Chondrocyte (in vitro differentiated cells): ENCODE data around the gene MAN2B1. TPM values are rescaled to one million over a fixed set of nuclear protein-coding genes. Genes with fewer than 3 reads are reported as not detected.
"Not testable (repeated sequence)": the region's sequence is repeated elsewhere in the genome, so short reads cannot be mapped to it uniquely, and the experiment has no call there.

Experiments used
- DNase-seq: peaks from one replicate; pipeline ENCODE4 v3.0.0; 2021; ENCODE audit warnings: mixed read lengths, low spot score
- H3K27ac Mint-ChIP-seq: one replicate; pipeline ENCODE4 v1.8.0; 2021; ENCODE audit warnings: mild to moderate bottlenecking, moderate library complexity, mixed read lengths; ENCODE audit not compliant: unreplicated experiment
- H3K27me3 Mint-ChIP-seq: 2 replicates; pipeline ENCODE4 v1.8.0; 2021; ENCODE audit warnings: low read depth, mixed read lengths
- H3K36me3 Mint-ChIP-seq: 2 replicates; pipeline ENCODE4 v1.8.0; 2021; ENCODE audit warnings: low read depth, mixed read lengths
- H3K4me1 Mint-ChIP-seq: 2 replicates; pipeline ENCODE4 v1.8.0; 2021; ENCODE audit warnings: low read depth, mild to moderate bottlenecking, mixed read lengths
- H3K4me3 Mint-ChIP-seq: one replicate; pipeline ENCODE4 v1.8.0; 2021; ENCODE audit warnings: mild to moderate bottlenecking, moderate library complexity, mixed read lengths; ENCODE audit not compliant: unreplicated experiment
- H3K9me3 Mint-ChIP-seq: 2 replicates; pipeline ENCODE4 v1.8.0; 2021; ENCODE audit warnings: low read depth, mixed read lengths
- long read RNA-seq: library from polyadenylated mRNA; stranded (forward); transcript quantifications from one replicate; pipeline ENCODE4 v2.0.0, GENCODE V29; 2021
- total RNA-seq: library from RNA; stranded (reverse); gene quantifications from 3 replicates; pipeline ENCODE4 v1.2.1, GENCODE V29; 2021
- TF ChIP-seq, protein P1 (sequence below): fragments of 200-600 bp; sonication (generic); IDR thresholded peaks from 2 replicates; pipeline ENCODE4 v1.5.0; 2021; ENCODE audit warnings: antibody characterized with exemption, mild to moderate bottlenecking, moderate library complexity

MAN2B1 gene
- total RNA-seq, result 86.6 to 104 TPM (median 99.5 TPM) in 3 replicates
- long read RNA-seq, transcript MAN2B1-203 (24 exons, 3,184 nt), result major isoform, 162 of 210 reads
- long read RNA-seq, partial matches to known transcripts, result 19 of 210 reads
- long read RNA-seq, other reads (novel, unspliced or antisense), result 29 of 210 reads

DNA sequence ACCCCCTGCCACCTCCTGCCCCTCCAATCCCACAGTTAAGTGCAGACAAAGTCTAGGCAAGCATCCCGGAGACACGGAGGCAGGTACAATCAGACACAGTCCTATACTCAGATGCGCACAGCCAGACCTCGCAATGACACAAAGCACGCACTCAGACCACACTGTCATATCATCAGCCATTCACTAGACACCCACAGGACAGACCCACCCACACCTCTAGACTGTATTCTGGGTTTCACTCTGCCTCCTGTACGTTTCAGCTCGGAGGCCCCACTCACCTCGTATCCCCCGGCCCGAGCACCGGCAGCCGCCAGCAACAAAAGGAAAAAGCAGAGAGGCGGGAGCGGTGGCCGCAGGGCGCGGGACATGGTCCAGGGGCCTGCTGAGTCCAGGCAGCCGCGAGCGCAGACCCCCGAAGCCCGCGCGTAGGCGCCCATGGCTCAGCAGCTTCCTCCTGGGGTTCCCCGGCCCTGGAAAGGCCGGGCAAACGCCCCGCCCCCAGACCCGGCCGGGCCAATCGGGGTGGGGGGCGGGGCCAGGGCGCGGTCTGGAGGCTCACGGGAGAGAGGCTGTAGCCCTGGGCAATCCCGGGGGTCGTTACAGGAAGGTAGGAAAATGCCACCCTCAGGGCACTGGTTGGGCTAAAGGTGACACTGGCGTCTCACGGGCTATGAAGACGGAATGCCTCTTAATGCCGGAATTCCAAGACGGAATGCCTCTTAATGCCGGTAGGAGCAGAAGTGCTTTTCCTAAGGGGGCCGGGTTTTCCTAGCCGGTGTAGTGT lies at the start of gene MAN2B1, which contains the start of gene WDR83:
TSS of gene MAN2B1 (minus strand) at position 478 of the 784 bp plus-strand sequence. CDS start at position 437, 41 bp downstream.
TSS of gene WDR83 (plus strand) at position 543 of the 784 bp plus-strand sequence. CDS start 2,984 bp downstream, outside the sequence.
- Mint-ChIP-seq H3K9me3 (no peaks in the 10 kb centered on the region), H3K4me3 (peak within 1 kb of the TSS; percentile 90), H3K27ac (peak within 1 kb of the TSS; percentile 52), H3K4me1 (peaks cover 41% of the 10 kb centered on the region), H3K27me3 (no peaks in the 10 kb centered on the region), H3K36me3 (peaks cover 3% of the 10 kb centered on the region)
- DNase-seq, result no peak
- TF ChIP-seq, protein P1, sequence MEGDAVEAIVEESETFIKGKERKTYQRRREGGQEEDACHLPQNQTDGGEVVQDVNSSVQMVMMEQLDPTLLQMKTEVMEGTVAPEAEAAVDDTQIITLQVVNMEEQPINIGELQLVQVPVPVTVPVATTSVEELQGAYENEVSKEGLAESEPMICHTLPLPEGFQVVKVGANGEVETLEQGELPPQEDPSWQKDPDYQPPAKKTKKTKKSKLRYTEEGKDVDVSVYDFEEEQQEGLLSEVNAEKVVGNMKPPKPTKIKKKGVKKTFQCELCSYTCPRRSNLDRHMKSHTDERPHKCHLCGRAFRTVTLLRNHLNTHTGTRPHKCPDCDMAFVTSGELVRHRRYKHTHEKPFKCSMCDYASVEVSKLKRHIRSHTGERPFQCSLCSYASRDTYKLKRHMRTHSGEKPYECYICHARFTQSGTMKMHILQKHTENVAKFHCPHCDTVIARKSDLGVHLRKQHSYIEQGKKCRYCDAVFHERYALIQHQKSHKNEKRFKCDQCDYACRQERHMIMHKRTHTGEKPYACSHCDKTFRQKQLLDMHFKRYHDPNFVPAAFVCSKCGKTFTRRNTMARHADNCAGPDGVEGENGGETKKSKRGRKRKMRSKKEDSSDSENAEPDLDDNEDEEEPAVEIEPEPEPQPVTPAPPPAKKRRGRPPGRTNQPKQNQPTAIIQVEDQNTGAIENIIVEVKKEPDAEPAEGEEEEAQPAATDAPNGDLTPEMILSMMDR, result peak; percentile 29

DNA sequence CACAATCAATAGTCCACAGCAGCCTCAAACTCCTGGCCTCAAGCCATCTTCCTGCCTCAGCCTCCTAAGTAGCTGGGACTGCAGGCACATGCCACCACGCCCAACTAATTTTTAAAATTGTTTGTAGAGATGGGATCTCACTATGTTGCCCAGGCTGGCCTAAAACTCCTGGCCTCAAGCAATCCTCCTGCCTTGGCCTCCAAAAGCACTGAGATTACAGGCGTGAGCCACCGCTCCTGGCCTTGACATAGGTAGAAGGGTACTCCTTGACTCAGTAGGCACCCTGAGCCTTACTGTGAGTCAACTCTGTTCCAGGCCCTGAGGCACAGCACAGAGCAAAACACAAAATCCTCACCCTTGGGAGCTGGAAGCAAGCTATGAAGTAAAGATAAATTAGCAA lies 49.4 kb upstream of the MAN2B1 start:
- Mint-ChIP-seq H3K4me1 (peaks cover 14% of the 10 kb centered on the region), H3K27me3 (no peaks in the 10 kb centered on the region), H3K27ac (no peak overlapping the region), H3K36me3 (peaks cover 23% of the 10 kb centered on the region), H3K4me3 (no peak overlapping the region), H3K9me3 (no peaks in the 10 kb centered on the region)
- DNase-seq, result no peak
- TF ChIP-seq, protein P1, result no peak

DNA sequence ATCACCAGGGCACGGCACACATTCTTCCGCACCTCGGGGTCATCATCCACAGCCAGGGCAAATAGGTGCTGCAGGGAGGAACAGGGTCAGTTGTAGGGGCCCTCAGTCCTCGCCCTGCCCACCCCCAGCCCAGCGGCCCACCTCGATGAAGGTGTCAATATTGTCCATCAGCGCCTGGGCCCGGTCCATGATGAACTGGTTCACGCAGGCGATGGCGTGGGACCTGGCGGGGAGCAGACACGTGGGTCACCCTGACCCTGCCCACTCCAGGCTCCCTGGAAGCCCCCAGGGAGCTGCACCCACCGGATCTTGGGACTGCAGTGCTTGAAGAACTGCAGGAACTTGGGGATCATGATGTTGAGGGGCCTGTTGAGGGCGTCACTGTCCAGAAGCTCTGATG lies 48.6 kb upstream of the MAN2B1 start:
- Mint-ChIP-seq H3K9me3 (no peaks in the 10 kb centered on the region), H3K27ac (no peak overlapping the region), H3K4me1 (peaks cover 8% of the 10 kb centered on the region), H3K36me3 (peaks cover 30% of the 10 kb centered on the region), H3K4me3 (no peak overlapping the region), H3K27me3 (no peaks in the 10 kb centered on the region)
- TF ChIP-seq, protein P1, result no peak
- DNase-seq, result peak; percentile 92

DNA sequence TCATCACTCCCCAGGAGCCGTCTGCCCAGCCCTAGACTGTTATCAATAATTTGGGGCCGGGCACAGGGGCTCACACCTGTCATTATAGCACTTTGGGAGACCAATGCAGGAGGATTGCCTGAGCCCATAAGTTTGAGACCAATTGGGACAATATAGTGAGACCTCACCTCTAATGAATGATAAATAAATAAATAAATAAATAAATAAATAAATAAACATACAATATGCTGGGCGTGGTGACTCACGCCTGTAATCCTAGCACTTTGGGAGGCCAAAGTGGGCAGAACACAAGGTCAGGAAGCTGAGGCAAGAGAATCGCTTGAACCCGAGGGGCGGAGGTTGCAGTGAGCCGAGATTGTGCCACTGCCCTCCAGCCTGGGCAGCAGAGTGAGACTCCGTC lies 46.8 kb upstream of the MAN2B1 start:
- not testable (repeated sequence) for H3K4me3 Mint-ChIP-seq, H3K4me1 Mint-ChIP-seq, H3K27ac Mint-ChIP-seq, DNase-seq, H3K27me3 Mint-ChIP-seq, H3K9me3 Mint-ChIP-seq
- peaks cover 29% of the 10 kb centered on the region for H3K36me3 Mint-ChIP-seq

DNA sequence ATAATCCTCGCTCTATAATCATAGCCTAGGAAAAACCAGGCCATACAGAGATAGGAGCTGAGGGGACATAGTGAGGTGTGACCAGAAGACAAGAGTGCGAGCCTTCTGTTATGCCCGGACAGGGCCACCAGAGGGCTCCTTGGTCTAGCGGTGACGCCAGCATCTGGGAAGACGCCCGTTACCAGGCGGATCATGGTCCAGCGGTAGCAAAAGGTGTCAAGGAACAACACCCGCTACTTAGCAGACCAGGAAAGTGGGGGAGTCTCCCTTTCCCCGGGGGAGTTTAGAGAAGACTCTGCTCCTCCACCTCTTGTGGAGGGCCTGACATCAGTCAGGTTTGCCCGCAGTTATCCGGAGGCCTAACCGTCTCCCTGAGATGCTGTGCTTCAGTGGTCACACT lies 45.5 kb upstream of the MAN2B1 start:
- not testable (repeated sequence) for H3K27ac Mint-ChIP-seq, H3K9me3 Mint-ChIP-seq
- TF ChIP-seq, protein P1, result peak; percentile 73

More for the DNA sequence above, 45.5 kb upstream of the MAN2B1 start:
- not testable (repeated sequence) for H3K4me1 Mint-ChIP-seq, DNase-seq, H3K27me3 Mint-ChIP-seq, H3K4me3 Mint-ChIP-seq
- peaks cover 29% of the 10 kb centered on the region for H3K36me3 Mint-ChIP-seq
